Measurements from ENCODE around the gene MUC4. TPM values are rescaled to one million over a fixed set of nuclear protein-coding genes. Genes with fewer than 3 reads are reported as not detected.

The MUC4 gene
- total RNA-seq (2012; rRNA removed), result not detected in 2 replicates
- polyA plus RNA-seq (2012; rRNA removed), result not detected in 2 replicates
- not detected in 2 replicates for polyA plus RNA-seq (2012; cell fraction: cytosol; rRNA removed)
- polyA plus RNA-seq (2012; cell fraction: nucleus; rRNA removed; ENCODE audit: low replicate concordance), result not detected in 2 replicates
- not detected for Bru-seq, nascent RNA
- BruChase-seq, experiment 1, labeled RNA remaining after a 6-hour chase, result percentile 1 among the genes with signal in this experiment
- BruChase-seq, experiment 2, labeled RNA remaining after a 2-hour chase, result not detected
- long read RNA-seq, result 0 reads

- Histone ChIP-seq H2AFZ (replicated peaks; ENCODE audit: low read length, poor library complexity) (peak within 1 kb of the TSS; percentile 32), H3K9me1 (ENCODE audit: insufficient read depth, low read length) (no peaks in the 10 kb centered on the region), H4K20me1 (ENCODE audit: insufficient read depth, low read length) (no peaks in the 10 kb centered on the region), H3K9me3 (ENCODE audit: control insufficient read depth, insufficient read depth, low read length) (no peaks in the 10 kb centered on the region), H2BK20ac (ENCODE audit: low read depth, low read length) (no peak within 1 kb of the TSS), H3K4me3 (ENCODE audit: insufficient read depth, low read depth, low read length) (no peak within 1 kb of the TSS), H2BK15ac (ENCODE audit: low read depth, low read length) (no peak within 1 kb of the TSS), H3K23ac (ENCODE audit: low read depth, low read length) (no peak within 1 kb of the TSS), H3K4me1 (ENCODE audit: control insufficient read depth, insufficient read depth, low read length) (no peaks in the 10 kb centered on the region), H2AK5ac (ENCODE audit: low read depth, low read length) (no peak within 1 kb of the TSS), H4K8ac (ENCODE audit: low read depth in 2 of 2, low read length in 2 of 2) (no peak within 1 kb of the TSS), H2BK120ac (ENCODE audit: low read depth, low read length) (no peak within 1 kb of the TSS), H3K27ac (ENCODE audit: insufficient read depth, low read length) (no peak within 1 kb of the TSS), H3K14ac (replicated peaks; ENCODE audit: low read depth, low read length) (no peak within 1 kb of the TSS), H3K79me1 (ENCODE audit: low read depth in 1 of 2, low read length in 2 of 2) (no peaks in the 10 kb centered on the region), H3K36me3 (ENCODE audit: control insufficient read depth, insufficient read depth, low read length) (no peaks in the 10 kb centered on the region), H3K27me3 (ENCODE audit: control insufficient read depth, insufficient read depth, low read length) (peaks cover 43% of the 10 kb centered on the region), H3K18ac (ENCODE audit: low read depth, low read length) (no peak within 1 kb of the TSS), H3K4me2 (ENCODE audit: low read depth, low read length) (no peak within 1 kb of the TSS), H3K9ac (ENCODE audit: low read depth, low read length) (no peak within 1 kb of the TSS), H3K56ac (ENCODE audit: extremely low read depth, insufficient read depth, low read length) (no peak within 1 kb of the TSS), H4K5ac (ENCODE audit: low read depth, low read length) (no peak within 1 kb of the TSS), H3K4ac (ENCODE audit: low read depth, low read length) (no peak within 1 kb of the TSS), H2AK9ac (replicated peaks; ENCODE audit: low read depth, low read length, poor library complexity) (no peak within 1 kb of the TSS), H2BK5ac (ENCODE audit: low read depth, low read length, poor library complexity, severe bottlenecking) (no peak within 1 kb of the TSS), H4K91ac (ENCODE audit: insufficient read depth, low read depth, low read length) (no peak within 1 kb of the TSS)
- BruUV-seq (replicated peaks), result no TSS peak
- TF ChIP-seq FOS (IDR thresholded peaks at IDR 0.05; ENCODE audit: low read depth, low read length) (no peak), CEBPB (IDR thresholded peaks at IDR 0.05; ENCODE audit: low read depth, low read length) (no peak), MXI1 (IDR thresholded peaks at IDR 0.05; ENCODE audit: borderline replicate concordance, low read depth, low read length) (no peak), CHD1 (IDR thresholded peaks at IDR 0.05; ENCODE audit: low read depth, low read length) (no peak), MAZ (IDR thresholded peaks at IDR 0.05; ENCODE audit: borderline replicate concordance, low read depth, low read length) (no peak), RCOR1 (IDR thresholded peaks at IDR 0.05; ENCODE audit: insufficient replicate concordance, low read length) (no peak)
- CTCF ChIA-PET, result no interaction called here
- DNase-seq, result no peak
- ATAC-seq (ENCODE audit: low read depth), result no peak
- dilution Hi-C loops (cut with HindIII; ENCODE audit: low sequenced_read_pairs, unreplicated experiment), result no loop called here
- 38% methylated on average over 4 of the region's 14 CpGs; no CpG with 5 or more reads in 1 of the 2 experiments for WGBS, 2 experiments (ENCODE audit: extremely low coverage in 2 of 2, insufficient read length in 1 of 2)
- in situ Hi-C loops (cut with MboI; ENCODE audit: low sequenced_read_pairs), result no loop called here
- intact Hi-C loops (cut with micrococcal nuclease), result no loop called here
- POLR2A ChIA-PET (ENCODE audit: unreplicated experiment), result no interaction called here
Measured at GRCh38 chr3:195811756-195812155, at the start of gene MUC4. Gene MUC4, minus strand, starts transcription at chr3:195811929. Its CDS starts 112 bp downstream, at chr3:195811817.

Measured in IMR-90 (cell line).